Measurements from ENCODE around the gene FBXL13. TPM values are rescaled to one million over a fixed set of nuclear protein-coding genes. Genes with fewer than 3 reads are reported as not detected.

The FBXL13 gene
- total RNA-seq, 1 experiment from 2014 or later, result 0.43 TPM

DNA sequence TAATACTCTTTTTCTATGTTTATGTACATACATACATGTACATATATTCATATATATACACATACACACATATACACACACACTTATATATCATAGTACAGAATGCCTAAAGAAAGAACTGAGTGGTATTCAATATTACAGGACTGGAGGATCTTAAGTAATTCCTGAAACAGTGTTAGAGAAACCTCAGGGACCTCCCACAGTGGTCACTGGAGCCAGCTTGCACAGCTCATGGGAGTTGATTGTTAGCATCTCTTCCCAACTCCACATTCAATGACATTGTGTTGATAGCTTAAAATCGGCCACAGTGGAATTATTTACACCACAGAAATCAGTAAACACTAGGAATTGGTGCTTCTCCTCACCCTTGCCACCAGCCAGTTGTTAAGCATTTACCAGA lies 155.8 kb downstream of the FBXL13 start:
- CTCF ChIA-PET, result interaction anchor here (0.6 kb wide), 1 partner anchor 9 kb away, joined by 3 read pairs; no protein-coding TSS in a partner anchor
- Mint-ChIP-seq H3K9me3 (ENCODE audit: unreplicated experiment) (no peaks in the 10 kb centered on the region), H3K4me1 (ENCODE audit: low read depth, unreplicated experiment) (no peaks in the 10 kb centered on the region), H3K4me3 (ENCODE audit: unreplicated experiment) (no peak overlapping the region), H3K27ac (ENCODE audit: unreplicated experiment) (no peak overlapping the region), H3K27me3 (ENCODE audit: insufficient read depth, unreplicated experiment) (no peaks in the 10 kb centered on the region), H3K36me3 (ENCODE audit: insufficient read depth, unreplicated experiment) (no peaks in the 10 kb centered on the region)
- Histone ChIP-seq H3K36me3 (ENCODE audit: control insufficient read depth, insufficient read depth, low read length) (no peaks in the 10 kb centered on the region), H3K4me1 (no peaks in the 10 kb centered on the region), H3K4me3 (ENCODE audit: low read depth, low read length) (no peak overlapping the region), H3K27me3 (replicated peaks; ENCODE audit: control insufficient read depth, insufficient read depth, low read length) (no peaks in the 10 kb centered on the region), H3K9me3 (no peaks in the 10 kb centered on the region)
- no TSS peak for BruUV-seq (replicated peaks)
- no peak for DNase-seq
- POLR2A ChIA-PET, result no interaction called here
- TF ChIP-seq, protein P1, sequence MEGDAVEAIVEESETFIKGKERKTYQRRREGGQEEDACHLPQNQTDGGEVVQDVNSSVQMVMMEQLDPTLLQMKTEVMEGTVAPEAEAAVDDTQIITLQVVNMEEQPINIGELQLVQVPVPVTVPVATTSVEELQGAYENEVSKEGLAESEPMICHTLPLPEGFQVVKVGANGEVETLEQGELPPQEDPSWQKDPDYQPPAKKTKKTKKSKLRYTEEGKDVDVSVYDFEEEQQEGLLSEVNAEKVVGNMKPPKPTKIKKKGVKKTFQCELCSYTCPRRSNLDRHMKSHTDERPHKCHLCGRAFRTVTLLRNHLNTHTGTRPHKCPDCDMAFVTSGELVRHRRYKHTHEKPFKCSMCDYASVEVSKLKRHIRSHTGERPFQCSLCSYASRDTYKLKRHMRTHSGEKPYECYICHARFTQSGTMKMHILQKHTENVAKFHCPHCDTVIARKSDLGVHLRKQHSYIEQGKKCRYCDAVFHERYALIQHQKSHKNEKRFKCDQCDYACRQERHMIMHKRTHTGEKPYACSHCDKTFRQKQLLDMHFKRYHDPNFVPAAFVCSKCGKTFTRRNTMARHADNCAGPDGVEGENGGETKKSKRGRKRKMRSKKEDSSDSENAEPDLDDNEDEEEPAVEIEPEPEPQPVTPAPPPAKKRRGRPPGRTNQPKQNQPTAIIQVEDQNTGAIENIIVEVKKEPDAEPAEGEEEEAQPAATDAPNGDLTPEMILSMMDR (IDR thresholded peaks at IDR 0.05; ENCODE audit: insufficient read depth in 1 of 2, low read depth in 1 of 2, low read length in 1 of 2, severe bottlenecking in 1 of 2, unreplicated experiment in 1 of 2), result no peak
- intact Hi-C loops (cut with micrococcal nuclease; ENCODE audit: unreplicated experiment), result no loop called here

- Mint-ChIP-seq H3K36me3 (ENCODE audit: insufficient read depth, unreplicated experiment) (no peaks in the 10 kb centered on the region), H3K27me3 (ENCODE audit: insufficient read depth, unreplicated experiment) (no peaks in the 10 kb centered on the region), H3K27ac (ENCODE audit: unreplicated experiment) (no peak overlapping the region), H3K4me1 (ENCODE audit: low read depth, unreplicated experiment) (no peaks in the 10 kb centered on the region), H3K4me3 (ENCODE audit: unreplicated experiment) (no peak overlapping the region), H3K9me3 (ENCODE audit: unreplicated experiment) (no peaks in the 10 kb centered on the region)
- H3K4me3 ChIP-seq (ENCODE audit: low read depth, low read length), result no peak overlapping the region
- no TSS peak for BruUV-seq (replicated peaks)
- H3K4me1 ChIP-seq, result no peaks in the 10 kb centered on the region
- no peaks in the 10 kb centered on the region for H3K27me3 ChIP-seq (replicated peaks; ENCODE audit: control insufficient read depth, insufficient read depth, low read length)
- no peak for DNase-seq
- TF ChIP-seq, protein P1 (IDR thresholded peaks at IDR 0.05; ENCODE audit: insufficient read depth in 1 of 2, low read depth in 1 of 2, low read length in 1 of 2, severe bottlenecking in 1 of 2, unreplicated experiment in 1 of 2), result peak in 1 of 2 experiments; percentile 18
- H3K9me3 ChIP-seq, result no peaks in the 10 kb centered on the region
- intact Hi-C loops (cut with micrococcal nuclease; ENCODE audit: unreplicated experiment), result no loop called here
- CTCF ChIA-PET, result interaction anchor here (0.7 kb wide), 1 partner anchor 144 kb away, joined by 3 read pairs; no protein-coding TSS in a partner anchor
- H3K36me3 ChIP-seq (ENCODE audit: control insufficient read depth, insufficient read depth, low read length), result no peaks in the 10 kb centered on the region
- POLR2A ChIA-PET, result no interaction called here
Measured at GRCh38 chr7:102917436-102918353, 156.9 kb downstream of the FBXL13 start.

GRCh38 chr7:102916881-102917280 lies 157.7 kb downstream of the FBXL13 start:
- Histone ChIP-seq H3K27me3 (replicated peaks; ENCODE audit: control insufficient read depth, insufficient read depth, low read length) (no peaks in the 10 kb centered on the region), H3K9me3 (no peaks in the 10 kb centered on the region), H3K4me3 (ENCODE audit: low read depth, low read length) (no peak overlapping the region), H3K36me3 (ENCODE audit: control insufficient read depth, insufficient read depth, low read length) (no peaks in the 10 kb centered on the region), H3K4me1 (no peaks in the 10 kb centered on the region)
- POLR2A ChIA-PET, result no interaction called here
- intact Hi-C loops (cut with micrococcal nuclease; ENCODE audit: unreplicated experiment), result no loop called here
- Mint-ChIP-seq H3K27me3 (ENCODE audit: insufficient read depth, unreplicated experiment) (no peaks in the 10 kb centered on the region), H3K9me3 (ENCODE audit: unreplicated experiment) (no peaks in the 10 kb centered on the region), H3K27ac (ENCODE audit: unreplicated experiment) (no peak overlapping the region), H3K4me1 (ENCODE audit: low read depth, unreplicated experiment) (no peaks in the 10 kb centered on the region), H3K36me3 (ENCODE audit: insufficient read depth, unreplicated experiment) (no peaks in the 10 kb centered on the region), H3K4me3 (ENCODE audit: unreplicated experiment) (no peak overlapping the region)
- CTCF ChIA-PET, result no interaction called here
- no TSS peak for BruUV-seq (replicated peaks)
- TF ChIP-seq, protein P1 (IDR thresholded peaks at IDR 0.05; ENCODE audit: insufficient read depth in 1 of 2, low read depth in 1 of 2, low read length in 1 of 2, severe bottlenecking in 1 of 2, unreplicated experiment in 1 of 2), result no peak
- DNase-seq, result no peak

Data from Caco-2 (cell line).